ENCODE measurements around the gene VSIG4.

The VSIG4 gene

DNA sequence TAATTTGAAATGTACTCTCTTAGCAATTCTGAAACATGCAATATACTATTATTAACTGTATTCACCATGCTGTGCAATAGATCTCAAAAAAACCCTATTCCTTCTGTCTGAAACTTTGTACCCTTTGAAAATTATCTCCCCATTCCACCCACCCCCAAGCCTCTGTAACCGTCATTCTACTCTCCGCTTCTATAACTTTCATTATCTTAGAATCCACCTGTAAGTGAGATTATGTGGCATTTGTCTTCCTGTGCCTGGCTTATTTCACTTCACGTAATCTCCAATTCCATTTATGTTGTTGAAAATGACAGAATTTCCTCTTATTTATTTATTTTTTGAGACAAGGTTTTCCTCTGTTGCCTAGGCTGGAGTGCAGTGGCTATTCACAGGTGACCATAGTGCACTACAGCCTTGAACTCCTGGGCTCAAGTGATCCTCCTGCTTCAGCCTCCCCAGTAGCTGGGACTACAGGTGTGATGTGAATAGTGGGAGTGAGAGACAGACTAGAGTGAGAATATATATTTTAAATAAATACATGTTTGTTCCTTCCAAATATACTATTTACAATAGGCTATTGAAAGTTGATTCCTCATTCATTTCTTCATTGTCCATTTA, 30.5 kb downstream of the VSIG4 start:
- Mint-ChIP-seq H3K27ac (no peak overlapping the region), H3K4me1 (no peaks in the 10 kb centered on the region), H3K9me3 (peaks cover 20% of the 10 kb centered on the region), H3K36me3 (ENCODE audit: low read depth) (no peaks in the 10 kb centered on the region), H3K27me3 (ENCODE audit: low read depth, poor library complexity) (no peaks in the 10 kb centered on the region), H3K4me3 (no peak overlapping the region)
- TF ChIP-seq, protein P1, sequence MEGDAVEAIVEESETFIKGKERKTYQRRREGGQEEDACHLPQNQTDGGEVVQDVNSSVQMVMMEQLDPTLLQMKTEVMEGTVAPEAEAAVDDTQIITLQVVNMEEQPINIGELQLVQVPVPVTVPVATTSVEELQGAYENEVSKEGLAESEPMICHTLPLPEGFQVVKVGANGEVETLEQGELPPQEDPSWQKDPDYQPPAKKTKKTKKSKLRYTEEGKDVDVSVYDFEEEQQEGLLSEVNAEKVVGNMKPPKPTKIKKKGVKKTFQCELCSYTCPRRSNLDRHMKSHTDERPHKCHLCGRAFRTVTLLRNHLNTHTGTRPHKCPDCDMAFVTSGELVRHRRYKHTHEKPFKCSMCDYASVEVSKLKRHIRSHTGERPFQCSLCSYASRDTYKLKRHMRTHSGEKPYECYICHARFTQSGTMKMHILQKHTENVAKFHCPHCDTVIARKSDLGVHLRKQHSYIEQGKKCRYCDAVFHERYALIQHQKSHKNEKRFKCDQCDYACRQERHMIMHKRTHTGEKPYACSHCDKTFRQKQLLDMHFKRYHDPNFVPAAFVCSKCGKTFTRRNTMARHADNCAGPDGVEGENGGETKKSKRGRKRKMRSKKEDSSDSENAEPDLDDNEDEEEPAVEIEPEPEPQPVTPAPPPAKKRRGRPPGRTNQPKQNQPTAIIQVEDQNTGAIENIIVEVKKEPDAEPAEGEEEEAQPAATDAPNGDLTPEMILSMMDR (IDR thresholded peaks at IDR 0.05), result no peak
- no peak for DNase-seq

DNA sequence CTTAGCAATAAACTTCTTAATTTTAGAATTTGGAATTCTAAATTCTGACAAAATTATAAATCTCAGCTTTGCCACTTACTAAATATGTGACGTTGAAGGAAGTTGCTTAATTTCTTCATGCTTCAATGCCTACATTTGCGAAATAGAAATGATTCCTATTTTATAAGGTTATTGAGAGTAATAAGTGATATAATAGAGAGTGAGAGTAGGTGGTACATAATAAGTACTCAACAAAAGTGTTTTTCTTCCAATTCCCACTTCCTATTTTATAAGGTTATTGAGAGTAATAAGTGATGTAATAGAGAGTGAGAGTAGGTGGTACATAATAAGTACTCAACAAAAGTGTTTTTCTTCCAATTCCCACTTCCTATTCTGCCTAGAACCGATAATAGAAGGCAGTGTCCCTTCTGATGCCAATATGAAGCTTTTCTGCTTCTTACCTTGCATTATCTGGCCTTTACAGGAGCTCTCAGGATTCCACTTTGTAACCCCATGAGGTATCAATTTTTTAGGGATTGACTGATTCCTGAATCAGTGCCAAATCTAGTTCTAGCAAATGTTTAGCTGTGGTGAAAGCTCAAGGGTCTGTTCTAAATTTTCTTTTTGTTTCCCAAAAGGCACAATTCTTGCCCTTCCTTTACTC, 31.4 kb downstream of the VSIG4 start:
- H3K27ac Mint-ChIP-seq, result no peak overlapping the region
- H3K4me1 Mint-ChIP-seq, result no peaks in the 10 kb centered on the region
- H3K9me3 Mint-ChIP-seq, result peaks cover 14% of the 10 kb centered on the region
- no peak for DNase-seq
- H3K4me3 Mint-ChIP-seq, result no peak overlapping the region
- H3K36me3 Mint-ChIP-seq (ENCODE audit: low read depth), result no peaks in the 10 kb centered on the region
- TF ChIP-seq, protein P1 (IDR thresholded peaks at IDR 0.05), result no peak
- no peaks in the 10 kb centered on the region for H3K27me3 Mint-ChIP-seq (ENCODE audit: low read depth, poor library complexity)

DNA sequence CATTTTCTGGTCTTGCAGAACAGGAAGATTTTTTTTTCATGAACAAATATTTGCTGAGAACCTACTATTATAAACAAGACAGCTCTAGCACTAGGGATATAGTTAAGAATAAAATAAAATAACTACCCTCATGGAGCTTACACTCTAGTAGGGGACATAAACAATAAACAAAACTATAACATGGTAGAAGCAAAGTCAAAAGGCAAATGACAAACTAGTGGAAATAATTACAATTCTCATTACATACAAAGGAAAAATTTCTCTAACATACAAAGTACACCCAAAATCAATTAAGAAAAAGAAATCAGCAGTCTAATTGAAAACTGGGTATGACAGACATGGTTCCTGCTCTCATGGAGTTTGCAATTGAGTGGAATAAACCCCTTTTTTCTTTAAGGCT, 32.0 kb downstream of the VSIG4 start:
- TF ChIP-seq, protein P1 (IDR thresholded peaks at IDR 0.05), result no peak
- Mint-ChIP-seq H3K27ac (no peak overlapping the region), H3K4me3 (no peak overlapping the region), H3K4me1 (no peaks in the 10 kb centered on the region), H3K27me3 (ENCODE audit: low read depth, poor library complexity) (no peaks in the 10 kb centered on the region), H3K36me3 (ENCODE audit: low read depth) (no peaks in the 10 kb centered on the region), H3K9me3 (peaks cover 14% of the 10 kb centered on the region)
- DNase-seq, result no peak

DNA sequence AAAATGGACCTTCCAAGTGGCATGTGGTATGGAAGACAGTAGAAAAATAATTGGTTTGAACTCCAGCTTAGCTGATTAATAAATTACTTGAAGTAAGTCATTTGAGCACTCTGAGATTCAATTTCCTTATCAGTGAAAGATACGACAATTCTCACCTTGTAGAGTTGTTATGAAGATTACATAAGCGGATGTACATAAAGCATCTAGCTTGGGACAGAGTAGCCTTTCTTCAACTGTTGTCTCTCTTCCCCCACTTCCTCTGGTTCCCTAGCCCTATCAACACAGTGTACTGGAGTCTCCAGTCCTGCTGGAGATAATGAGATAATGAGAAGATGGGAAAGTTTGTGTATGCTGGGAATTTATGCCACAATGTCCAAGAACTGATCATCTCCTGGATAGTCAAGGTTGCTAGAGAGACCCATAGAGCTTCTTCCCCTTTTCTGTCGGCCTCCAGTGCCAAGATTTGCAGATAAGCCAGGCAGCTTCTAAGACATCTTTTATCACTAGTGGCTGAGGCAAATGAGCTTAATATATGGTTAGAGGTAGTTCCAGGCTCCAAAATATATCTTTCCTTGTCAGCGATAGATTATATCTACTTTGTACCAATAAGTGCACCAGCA, 33.9 kb downstream of the VSIG4 start:
- no peak for DNase-seq
- H3K4me3 Mint-ChIP-seq, result no peak overlapping the region
- H3K4me1 Mint-ChIP-seq, result no peaks in the 10 kb centered on the region
- peaks cover 19% of the 10 kb centered on the region for H3K9me3 Mint-ChIP-seq
- H3K27me3 Mint-ChIP-seq (ENCODE audit: low read depth, poor library complexity), result no peaks in the 10 kb centered on the region
- TF ChIP-seq, protein P1 (IDR thresholded peaks at IDR 0.05), result no peak
- H3K27ac Mint-ChIP-seq, result no peak overlapping the region
- H3K36me3 Mint-ChIP-seq (ENCODE audit: low read depth), result no peaks in the 10 kb centered on the region

DNA sequence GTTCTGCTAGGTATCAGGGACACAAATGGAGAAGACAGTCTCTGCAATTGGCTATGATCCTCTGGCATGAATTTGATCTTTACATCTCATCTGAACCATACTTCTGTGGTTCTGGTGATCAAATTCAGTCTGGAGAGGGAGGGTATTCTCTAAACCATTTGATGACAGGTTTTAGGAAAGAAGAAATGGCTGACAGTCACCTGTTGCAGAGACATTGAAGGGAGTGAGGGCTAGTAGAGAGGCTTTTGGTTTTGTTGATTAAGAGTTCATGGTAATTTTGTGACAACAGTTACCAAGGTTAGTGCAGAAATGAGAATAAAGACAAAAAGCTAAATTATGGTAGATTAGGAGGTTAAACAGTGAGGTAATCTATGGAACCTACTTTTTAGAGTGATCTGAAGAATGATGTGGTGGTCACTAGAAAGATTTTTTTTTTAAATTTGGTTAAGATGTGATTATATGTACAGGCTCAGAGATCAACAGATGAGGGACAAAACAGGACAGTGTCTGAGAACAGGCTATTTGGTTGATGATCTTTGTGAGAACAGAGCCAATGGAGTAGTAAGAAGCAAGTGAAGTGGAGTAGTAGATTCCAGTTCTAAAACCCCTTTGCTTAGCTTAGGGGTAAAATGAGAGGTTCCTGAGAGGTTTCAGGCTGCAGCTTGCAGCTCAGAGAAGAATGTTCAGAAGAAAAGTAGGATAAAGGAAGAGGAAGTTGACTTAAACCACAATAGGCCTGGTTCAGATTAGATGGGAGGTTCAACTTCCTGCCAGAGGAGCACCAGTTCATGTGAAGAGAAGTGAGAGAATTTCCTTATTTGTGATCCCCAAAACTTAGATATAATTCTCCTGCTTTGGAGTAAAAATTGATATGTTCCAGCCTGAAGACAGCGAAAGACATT, 34.7 kb downstream of the VSIG4 start:
- no peak overlapping the region for H3K4me3 Mint-ChIP-seq
- H3K27ac Mint-ChIP-seq, result no peak overlapping the region
- no peaks in the 10 kb centered on the region for H3K4me1 Mint-ChIP-seq
- no peak for DNase-seq
- peaks cover 24% of the 10 kb centered on the region for H3K9me3 Mint-ChIP-seq
- H3K27me3 Mint-ChIP-seq (ENCODE audit: low read depth, poor library complexity), result no peaks in the 10 kb centered on the region
- TF ChIP-seq, protein P1 (IDR thresholded peaks at IDR 0.05), result no peak
- H3K36me3 Mint-ChIP-seq (ENCODE audit: low read depth), result no peaks in the 10 kb centered on the region

Data from nephron progenitor cell (in vitro differentiated cells).